Measurements from ENCODE around the gene RNF220. TPM values are rescaled to one million over a fixed set of nuclear protein-coding genes. Genes with fewer than 3 reads are reported as not detected.

RNF220 gene
- total and polyA plus RNA-seq, 7 donors, result 49.5 to 122 (median 82.8) TPM

- H3K27me3 ChIP-seq, result peaks cover 0 to 15% (median 0%) of the 10 kb centered on the region in 3 donors
- no peak for TF ChIP-seq POLR2AphosphoS5 (IDR thresholded peaks at IDR 0.05)
- TF ChIP-seq POLR2A (IDR thresholded peaks at IDR 0.05), result no peak
- no peak for TF ChIP-seq CTCF (IDR thresholded peaks at IDR 0.05)
- TF ChIP-seq EP300 (IDR thresholded peaks at IDR 0.05), result no peak
- intact Hi-C loops (cut with DNase I), result no loop called here
- DNase-seq, result no peak
- no peak overlapping the region for H3K27ac ChIP-seq
- no peak overlapping the region for H3K4me3 ChIP-seq
- no peaks in the 10 kb centered on the region for H3K4me1 ChIP-seq
- WGBS, 2 donors, result 26 to 79% methylated on average over 17 of the region's 17 CpGs
- no peaks in the 10 kb centered on the region for H3K9me3 ChIP-seq
- no peaks in the 10 kb centered on the region for H3K36me3 ChIP-seq
Observed at GRCh38 chr1:44587796-44588460, 182.9 kb downstream of the RNF220 start.

GRCh38 chr1:44588551-44589210 is 183.6 kb downstream of the RNF220 start:
- no peaks in the 10 kb centered on the region for H3K9me3 ChIP-seq
- 37 to 71% methylated on average over 3 of the region's 3 CpGs for WGBS, 2 donors
- H3K4me3 ChIP-seq, result no peak overlapping the region
- no peaks in the 10 kb centered on the region for H3K36me3 ChIP-seq
- no peak for TF ChIP-seq POLR2A (IDR thresholded peaks at IDR 0.05)
- H3K27me3 ChIP-seq, result peaks cover 0 to 15% (median 0%) of the 10 kb centered on the region in 3 donors
- no peaks in the 10 kb centered on the region for H3K4me1 ChIP-seq
- DNase-seq, result no peak
- H3K27ac ChIP-seq, result no peak overlapping the region
- intact Hi-C loops (cut with DNase I), result no loop called here

GRCh38 chr1:44590475-44590874 is 185.4 kb downstream of the RNF220 start:
- Histone ChIP-seq H3K4me3 (no peak overlapping the region), H3K4me1 (no peaks in the 10 kb centered on the region), H3K36me3 (no peaks in the 10 kb centered on the region), H3K9me3 (no peaks in the 10 kb centered on the region), H3K27ac (no peak overlapping the region), H3K27me3 (peaks cover 0 to 15% (median 0%) of the 10 kb centered on the region in 3 donors)
- TF ChIP-seq POLR2AphosphoS5 (IDR thresholded peaks at IDR 0.05), result no peak
- no peak for TF ChIP-seq EP300 (IDR thresholded peaks at IDR 0.05)
- TF ChIP-seq CTCF (IDR thresholded peaks at IDR 0.05), result no peak
- TF ChIP-seq POLR2A (IDR thresholded peaks at IDR 0.05), result no peak
- no peak for DNase-seq
- intact Hi-C loops (cut with DNase I), result loop anchor here (10.0 kb wide), 2 partner anchors 276 to 586 kb away; no protein-coding TSS in a partner anchor
- WGBS, 2 donors, result 93 to 97% methylated on average over 4 of the region's 4 CpGs

- Histone ChIP-seq H3K4me1 (no peaks in the 10 kb centered on the region), H3K4me3 (no peak overlapping the region), H3K27me3 (peaks cover 0 to 15% (median 0%) of the 10 kb centered on the region in 3 donors), H3K9me3 (no peaks in the 10 kb centered on the region), H3K36me3 (no peaks in the 10 kb centered on the region), H3K27ac (no peak overlapping the region)
- TF ChIP-seq POLR2AphosphoS5 (IDR thresholded peaks at IDR 0.05) (no peak), CTCF (IDR thresholded peaks at IDR 0.05) (no peak), POLR2A (IDR thresholded peaks at IDR 0.05) (no peak), EP300 (IDR thresholded peaks at IDR 0.05) (no peak)
- DNase-seq, result no peak
- 76 to 87% methylated on average over 5 of the region's 5 CpGs for WGBS, 2 donors
- intact Hi-C loops (cut with DNase I), result loop anchor here (10.0 kb wide), 2 partner anchors 277 to 587 kb away; no protein-coding TSS in a partner anchor
Observed at GRCh38 chr1:44591381-44591780, 186.3 kb downstream of the RNF220 start.
